GM19238 (cell line): ENCODE measurements around the gene HSPA9.

ENCODE experiments used
- DNase-seq: peaks from one replicate; pipeline ENCODE4 v3.0.0; 2011; ENCODE audit warnings: low spot score; ENCODE audit not compliant: insufficient read length

HSPA9 gene

DNA sequence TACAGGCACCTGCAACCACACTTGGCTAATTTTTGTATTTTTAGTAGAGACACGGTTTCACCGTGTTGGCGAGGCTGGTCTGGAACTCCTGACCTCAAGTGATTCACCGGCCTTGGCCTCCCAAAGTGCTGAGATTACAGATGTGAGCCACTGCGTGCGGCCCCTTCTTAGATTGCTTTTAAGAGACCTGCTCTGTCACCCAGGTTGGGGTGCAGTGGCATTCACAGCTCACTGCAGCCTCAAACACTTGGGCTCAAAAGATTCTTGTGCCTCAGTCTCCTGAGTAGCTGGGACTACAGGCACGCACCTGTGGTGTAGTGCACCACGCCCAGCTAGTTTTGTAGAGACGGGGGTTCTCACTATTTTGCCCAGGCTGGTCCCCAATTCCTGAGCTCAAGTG lies 11.0 kb downstream of the HSPA9 start:
- DNase-seq = no peak

DNA sequence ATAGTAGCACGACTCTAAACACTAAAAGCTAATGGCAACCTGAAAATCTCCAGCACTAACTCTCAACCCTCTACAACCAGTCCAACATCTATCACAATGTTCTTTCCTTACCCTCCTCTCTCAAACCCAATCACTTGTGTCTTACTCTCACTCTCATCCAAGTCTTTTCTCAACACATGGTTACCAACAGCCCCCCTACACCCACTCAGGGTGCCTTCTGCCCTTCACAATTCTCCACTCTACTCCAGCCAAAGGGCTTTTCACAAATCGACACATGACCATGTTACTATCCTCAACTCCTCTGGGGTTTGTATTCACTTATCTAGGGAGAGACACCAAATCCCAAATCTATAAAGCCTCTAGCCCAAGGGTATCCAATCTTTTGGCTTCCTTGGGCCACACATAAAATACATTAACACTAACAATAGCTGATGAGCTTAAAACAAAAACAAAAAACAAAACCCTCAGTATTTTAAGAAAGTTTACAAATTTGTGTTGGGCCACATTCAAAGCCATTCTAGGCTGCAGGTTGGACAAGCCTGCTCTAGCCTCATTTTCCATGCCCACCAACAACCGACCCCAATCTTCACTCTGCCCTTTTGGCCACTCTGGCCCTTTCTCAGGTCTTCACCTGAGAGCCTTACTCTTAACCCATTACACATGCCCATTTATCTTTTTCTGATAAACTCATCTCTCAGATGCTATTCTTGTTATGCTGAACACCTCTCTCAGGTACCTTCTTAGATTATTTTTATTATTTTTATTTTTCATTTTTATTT lies 11.7 kb downstream of the HSPA9 start:
- DNase-seq = no peak

DNA sequence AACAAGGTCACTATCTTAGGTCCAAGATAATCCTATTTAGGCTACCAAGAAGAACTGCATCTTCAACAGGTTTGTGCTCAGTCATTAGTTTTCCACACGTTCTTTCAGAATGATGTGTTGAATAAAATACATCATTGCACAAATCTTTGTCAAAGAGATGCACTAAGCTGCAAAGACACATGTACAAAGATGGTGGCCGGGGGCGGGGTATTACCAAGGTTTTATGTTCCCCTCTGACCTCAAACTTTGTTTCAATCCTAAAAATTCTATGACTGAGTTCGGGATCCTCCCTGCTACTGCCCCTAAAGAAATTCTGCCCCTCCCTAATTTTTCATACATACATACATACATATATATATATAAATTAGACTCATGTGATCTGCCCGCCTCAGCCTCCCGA lies 14.2 kb downstream of the HSPA9 start:
- DNase-seq = no peak

DNA sequence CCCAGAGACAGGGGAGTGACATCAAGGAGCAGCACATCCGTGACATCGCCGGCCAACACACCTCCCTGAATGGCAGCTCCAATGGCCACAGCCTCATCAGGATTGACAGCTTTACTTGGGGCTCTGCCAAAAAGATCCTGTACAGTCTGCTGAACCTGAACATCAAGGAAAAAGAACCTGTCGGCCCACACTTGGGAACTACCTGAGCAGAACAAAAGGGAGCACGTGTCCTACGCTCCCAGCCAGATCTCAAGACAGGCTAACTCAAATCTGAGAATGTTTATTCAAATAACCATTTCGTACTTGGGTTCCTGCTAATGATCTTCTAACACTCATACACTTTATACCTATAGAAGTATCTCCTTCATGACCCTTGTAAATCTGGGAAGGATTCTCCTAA lies 15.3 kb downstream of the HSPA9 start:
- no peak for DNase-seq

DNA sequence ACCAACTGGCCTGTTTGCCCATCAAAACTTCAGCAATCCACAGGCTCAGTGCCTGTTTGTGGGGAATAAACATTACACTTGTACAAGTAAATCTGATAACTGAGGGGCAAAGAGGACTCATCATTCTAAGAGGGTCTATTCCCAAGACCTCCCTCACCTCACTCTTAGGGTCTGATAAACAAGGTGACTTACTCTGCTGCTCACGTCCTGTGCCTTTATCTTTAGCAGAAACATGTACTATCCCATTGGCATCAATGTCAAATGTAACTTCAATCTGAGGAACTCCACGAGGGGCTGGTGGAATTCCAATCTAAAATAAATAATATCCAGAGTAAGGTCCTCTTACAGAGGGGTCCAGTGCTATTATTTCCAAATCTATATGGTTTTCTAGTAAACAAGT lies 17.5 kb downstream of the HSPA9 start:
- DNase-seq = no peak

DNA sequence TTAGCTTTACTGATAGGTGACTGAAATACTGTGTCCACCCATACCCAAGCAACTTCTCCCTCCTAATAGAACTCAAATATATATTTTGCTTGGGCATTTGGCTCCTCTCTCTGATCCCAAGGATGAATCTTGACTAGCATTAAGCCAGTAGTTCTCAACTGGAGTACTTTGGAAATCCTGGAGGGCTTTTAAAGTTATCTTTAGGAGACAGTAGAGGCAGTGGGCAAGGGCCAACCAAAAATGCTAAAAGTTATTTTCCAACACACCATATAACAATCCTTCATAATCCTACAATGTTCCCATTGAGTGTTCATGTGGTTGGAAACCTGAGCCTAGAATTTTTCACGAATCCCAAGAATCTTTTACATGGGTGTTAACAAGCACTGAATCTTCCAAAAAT lies 21.1 kb downstream of the HSPA9 start:
- DNase-seq = no peak

DNA sequence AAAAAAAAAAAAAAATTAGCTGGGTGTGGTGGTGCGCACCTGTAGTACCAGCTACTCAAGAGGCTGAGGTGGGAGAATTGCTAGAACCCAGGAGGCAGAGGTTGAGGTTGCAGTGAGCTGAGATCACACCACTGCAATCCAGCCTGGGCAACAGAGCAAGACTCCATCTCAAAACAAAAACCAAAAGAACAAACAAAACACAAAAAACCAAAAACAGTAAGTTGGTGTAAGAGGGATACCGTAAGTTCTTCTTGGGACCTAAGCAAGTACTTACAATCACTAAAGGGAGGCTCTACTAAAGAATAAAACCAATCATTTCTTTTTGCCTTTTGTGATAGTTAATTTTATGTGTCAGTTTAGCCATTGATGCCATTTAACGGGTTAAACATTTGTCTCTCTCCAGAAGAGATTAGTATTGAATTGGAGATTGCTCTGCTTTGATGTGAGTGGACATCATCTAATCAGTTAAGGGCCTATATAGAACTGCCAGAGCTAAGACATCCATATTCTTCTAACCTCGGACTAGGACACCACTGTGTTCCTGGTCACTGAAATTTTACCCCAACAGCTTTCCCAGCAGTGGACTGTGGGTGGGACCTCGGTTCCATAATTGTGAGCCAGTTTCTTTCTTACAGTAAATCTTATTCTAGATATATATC lies 21.6 kb downstream of the HSPA9 start:
- DNase-seq = no peak

DNA sequence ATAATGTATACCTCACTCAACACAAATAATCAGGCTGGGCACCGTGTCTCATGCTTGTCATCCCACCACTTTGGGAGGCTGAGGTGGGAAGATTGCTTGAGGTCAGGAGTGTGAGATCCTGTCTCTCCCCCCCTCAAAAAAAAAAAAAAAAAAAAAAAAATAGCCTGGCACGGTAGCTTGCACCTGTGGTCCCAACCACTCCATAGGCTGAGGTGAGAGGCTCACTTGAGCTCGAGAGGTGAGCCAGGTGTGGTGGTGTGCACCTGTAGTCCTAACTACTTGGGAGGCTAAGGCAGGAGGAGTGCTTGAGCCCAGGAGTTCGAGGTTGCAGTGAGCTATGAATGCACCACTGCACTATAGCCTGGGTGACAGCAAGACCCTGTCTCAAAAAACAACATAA lies 22.5 kb downstream of the HSPA9 start:
- no peak for DNase-seq

DNA sequence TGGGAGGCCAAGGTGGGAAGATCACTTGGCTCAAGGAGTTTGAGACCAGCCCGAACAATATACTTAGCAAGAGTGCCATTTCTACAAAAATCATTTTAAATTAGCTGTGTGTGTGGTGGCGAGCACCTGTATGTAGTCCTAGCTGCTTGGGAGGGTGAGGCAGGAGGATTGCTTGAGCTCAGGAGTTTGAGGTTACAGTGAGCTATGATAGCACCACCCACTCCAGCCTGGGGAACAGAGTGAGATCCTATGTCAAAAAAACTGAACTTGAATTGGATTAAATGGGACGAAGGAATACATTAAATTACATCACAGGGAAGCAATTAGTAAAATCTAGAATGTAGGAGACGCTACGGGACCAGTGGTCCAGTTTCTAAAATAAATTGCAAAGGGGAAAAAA lies 25.8 kb downstream of the HSPA9 start:
- no peak for DNase-seq

DNA sequence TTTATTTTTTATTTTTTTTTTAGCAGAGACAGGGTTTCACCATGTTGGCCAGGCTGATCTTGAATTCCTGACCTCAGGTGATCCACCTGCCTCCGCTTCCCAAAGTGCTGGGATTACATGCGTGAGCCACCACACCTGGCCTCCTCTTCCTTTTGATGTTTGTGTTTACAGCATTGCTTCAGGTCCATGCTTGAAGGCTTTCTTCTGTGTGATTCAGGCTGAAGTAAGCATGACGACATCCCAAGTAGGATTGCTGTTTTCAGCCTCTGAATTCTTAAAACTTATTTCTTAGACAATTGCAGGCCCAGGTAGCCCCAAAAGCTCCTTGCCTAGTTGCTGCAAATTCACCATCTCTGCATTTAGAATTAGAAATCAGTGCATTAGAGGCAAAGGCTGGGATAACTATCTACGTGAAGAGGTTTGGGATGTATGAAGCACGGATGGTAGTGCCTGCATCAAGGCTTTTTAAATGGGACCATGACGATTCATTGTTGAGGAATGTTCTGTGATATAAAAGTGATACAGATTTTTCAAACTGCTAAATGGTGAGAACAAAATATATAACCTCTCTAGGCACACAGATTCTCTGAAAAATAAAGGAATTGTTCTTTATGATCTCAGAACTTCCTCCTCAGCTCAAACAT lies 29.2 kb downstream of the HSPA9 start:
- no peak for DNase-seq

DNA sequence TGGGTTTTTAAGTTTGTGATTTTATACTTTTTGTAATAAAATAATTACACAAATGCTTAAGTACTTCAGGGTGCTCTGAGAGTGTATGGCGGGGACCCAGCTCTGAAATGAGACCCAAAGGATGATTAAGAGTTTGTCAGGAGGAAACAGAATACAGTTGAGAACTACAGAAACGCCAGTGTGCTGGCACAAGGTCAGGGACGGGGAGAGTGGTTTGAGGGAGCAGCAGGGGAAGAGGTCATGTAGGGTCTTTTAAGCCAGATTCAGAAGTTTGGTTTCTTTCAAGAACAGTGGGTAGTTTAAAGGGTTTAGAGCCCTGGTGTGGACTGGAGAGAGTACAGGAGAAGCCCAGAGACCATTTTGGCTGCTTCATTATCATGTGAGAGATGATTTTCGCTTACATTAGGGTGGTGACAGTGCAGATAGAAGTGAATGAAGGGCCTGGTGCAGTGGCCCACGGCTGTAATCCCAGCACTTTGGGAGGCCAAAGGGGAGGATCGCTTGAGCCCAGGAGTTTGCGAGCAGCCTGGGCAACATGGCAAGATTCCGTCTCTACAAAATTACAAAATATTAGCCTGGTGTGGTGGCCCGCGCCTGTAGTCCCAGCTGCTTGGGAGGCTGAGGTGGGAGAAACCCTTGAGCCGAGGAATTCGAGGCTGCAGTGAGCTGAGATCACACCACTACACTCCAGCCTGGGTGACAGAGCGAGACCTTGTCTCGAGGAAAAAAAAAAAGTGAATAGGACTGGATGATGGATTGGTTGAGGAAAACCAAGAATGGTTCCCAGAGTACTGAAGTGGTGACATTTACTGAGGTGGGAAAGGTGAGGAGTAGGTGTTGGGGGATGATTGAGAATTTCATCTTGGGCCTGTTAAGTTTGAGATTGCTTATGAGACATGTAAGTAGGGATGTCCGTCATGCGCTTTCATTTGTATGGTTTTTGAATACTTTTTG lies 30.7 kb downstream of the HSPA9 start:
- no peak for DNase-seq

DNA sequence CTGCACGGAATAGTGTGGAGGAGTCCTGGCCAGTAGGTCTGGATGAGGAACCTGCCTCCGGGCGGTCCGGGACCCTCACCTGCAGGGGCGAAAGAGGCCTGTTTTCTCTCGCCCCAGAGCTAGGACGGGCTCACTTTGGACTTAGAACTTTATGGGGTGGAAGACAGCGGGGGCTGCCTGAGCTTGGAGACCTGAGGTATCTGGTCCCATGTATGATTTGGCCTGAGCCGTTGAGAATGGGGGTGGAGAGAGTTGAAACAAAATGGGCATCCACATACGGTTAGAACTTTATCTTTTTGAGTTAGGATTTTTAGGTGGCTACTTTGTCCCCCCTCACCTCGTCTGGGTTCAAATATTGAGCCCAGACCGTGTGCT lies 31.5 kb downstream of the HSPA9 start:
- DNase-seq = peak; percentile 50

DNA sequence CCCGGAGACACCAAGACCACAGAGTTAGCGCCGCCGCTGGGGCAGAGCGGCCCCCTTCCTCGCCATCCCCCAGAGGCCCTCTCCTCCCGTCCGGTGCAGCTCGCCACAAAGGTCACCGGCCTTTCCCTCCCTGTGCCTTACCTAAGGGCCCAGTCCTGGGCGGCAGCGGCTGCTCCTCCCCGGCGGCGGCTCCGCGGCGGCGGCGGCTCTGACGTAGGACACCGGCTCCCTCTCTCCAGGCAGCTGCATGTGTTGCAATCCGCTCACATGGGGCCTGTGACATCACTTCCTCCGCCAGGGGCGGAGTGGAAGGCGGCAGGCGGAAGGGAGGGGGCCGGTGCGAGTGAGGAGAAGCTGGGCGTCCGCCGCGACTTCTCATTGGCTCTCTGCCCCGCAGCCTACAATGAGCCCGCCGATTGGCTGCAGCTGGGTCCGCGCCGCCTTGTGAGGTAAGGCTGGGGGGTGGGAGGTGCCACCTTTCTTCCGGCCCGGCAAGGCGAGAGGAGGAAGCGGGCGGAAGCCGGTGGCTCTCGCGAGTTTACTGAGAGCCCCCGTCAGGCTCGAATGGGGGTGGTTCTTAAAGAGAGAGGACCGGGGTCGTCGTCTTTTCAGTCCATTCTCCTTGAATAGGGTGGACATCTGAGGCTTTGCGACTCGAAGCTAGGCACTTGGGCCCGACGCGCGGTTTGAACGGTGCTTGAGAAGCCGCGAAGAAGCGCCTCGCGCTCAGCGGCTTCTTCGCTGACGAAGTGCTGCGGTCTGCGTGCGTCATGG lies 32.1 kb downstream of the HSPA9 start, which contains the start of gene ETF1:
Gene ETF1 (minus strand): TSS at position 281 of the 774 bp plus-strand sequence. CDS start 318 bp downstream, outside the sequence.
- peak; percentile 95 for DNase-seq

DNA sequence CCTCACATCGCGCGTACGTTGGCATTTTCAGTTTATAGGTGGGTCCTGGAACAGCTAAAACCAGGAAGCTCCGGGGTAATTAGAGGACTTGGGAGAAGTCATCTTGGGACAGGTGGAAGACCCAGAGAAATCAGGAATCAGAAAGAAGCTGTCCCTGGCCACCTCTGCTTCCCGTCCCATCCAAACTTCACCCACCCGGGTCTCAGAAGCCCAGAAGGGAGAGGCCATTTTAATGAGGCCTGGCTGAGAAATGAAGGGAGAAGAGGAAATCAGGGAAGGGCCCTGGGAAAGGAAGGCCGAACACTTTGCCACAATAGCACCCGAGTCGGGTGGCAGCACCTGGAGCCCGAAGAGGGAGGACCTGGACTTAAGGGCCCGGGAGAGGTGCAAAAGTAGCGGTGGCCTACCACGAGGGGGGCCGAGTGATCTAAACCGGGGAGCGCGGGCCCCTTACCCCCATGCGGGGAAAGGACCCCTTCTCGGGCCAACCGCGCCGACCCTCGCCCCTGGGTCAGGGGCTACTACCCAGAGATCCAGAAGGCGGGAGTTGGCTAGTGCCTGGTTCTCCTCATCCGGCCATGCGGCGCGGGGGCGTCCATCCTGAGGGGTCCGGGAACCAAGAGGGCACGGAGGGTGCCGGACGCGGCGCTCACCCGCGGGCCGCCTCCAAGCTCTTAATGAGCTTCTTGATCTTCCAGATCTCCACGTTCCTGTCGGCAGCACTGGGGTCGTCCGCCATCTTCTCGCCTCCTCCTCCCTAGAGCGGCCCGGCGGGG lies 32.8 kb downstream of the HSPA9 start:
- DNase-seq = no peak

DNA sequence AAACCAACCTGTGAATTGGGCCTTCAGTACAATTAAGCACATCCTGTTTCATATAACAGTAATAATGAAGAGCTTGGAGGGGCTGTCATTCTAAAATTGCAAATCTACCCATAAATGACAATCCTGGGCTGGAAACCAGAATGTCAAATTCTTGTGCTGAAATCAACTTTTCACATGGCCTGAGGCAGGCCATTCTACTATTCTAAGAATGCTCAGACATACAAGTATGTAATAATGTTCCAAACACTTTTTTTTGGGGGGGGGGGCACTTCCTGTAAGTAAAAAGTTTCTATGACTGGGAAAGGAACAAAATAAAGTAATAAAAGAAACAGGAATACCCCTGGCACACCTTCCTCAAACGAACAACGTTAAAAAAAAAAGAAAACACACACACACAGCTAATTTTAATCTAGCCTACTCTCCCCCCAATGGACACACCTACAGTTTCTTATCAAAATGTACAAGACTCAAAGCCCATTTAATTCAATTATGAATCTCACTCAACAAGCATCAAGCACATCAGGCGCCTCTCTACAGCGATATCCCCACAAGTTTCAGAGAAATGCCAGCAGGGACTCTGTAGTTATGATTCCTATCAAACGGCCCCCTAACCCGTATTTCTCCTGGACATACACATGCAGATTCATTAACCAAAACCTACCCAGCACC lies 33.6 kb downstream of the HSPA9 start:
- DNase-seq = no peak

DNA sequence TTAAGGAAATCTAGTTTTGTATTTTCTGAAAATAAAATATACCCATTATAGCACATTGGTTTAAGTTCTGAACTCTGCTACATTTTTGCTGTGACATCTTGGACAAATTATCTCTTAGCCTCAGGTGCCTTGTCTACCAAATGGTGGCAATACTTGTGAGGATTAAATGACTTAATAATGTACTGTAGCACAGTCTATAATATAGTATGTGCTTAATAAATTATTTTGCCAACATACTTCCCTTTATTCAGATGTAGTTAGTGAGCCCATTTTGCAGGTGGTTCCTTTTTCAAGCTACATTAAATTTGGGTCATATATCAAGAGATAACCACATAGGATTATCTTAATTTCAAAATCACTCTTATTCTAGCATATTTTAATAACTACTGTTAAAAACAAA lies 35.4 kb downstream of the HSPA9 start:
- no peak for DNase-seq

DNA sequence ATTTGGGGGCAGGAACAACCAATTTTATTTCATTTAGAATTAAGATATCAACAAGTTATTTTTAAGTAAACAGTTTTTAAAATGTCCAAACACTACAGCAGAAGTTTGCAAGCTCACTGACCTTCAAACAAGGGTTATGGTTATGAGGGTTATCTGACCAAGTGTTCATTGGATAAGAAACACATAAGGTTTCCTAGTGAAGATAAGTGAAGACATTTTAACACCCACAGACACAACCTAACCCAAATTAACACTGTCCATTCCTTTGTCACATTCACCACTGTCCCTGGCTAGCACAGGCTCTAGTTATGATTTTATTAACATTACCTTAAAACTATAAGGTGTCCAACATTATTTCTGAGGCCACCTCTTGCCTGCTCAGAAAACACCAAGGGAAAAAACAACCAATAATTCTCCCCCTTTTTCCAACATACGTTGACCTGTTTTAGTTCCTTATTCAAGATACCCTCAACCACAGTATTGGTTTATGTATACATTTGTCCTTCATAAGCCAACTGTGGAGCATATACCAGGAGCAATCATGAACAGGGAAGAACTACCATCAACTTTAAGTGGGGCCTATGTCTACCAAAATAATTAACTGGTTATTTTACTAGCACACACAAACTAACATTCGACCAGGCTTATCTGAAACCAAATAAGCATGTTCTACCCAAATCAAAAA lies 36.1 kb downstream of the HSPA9 start:
- DNase-seq = no peak

DNA sequence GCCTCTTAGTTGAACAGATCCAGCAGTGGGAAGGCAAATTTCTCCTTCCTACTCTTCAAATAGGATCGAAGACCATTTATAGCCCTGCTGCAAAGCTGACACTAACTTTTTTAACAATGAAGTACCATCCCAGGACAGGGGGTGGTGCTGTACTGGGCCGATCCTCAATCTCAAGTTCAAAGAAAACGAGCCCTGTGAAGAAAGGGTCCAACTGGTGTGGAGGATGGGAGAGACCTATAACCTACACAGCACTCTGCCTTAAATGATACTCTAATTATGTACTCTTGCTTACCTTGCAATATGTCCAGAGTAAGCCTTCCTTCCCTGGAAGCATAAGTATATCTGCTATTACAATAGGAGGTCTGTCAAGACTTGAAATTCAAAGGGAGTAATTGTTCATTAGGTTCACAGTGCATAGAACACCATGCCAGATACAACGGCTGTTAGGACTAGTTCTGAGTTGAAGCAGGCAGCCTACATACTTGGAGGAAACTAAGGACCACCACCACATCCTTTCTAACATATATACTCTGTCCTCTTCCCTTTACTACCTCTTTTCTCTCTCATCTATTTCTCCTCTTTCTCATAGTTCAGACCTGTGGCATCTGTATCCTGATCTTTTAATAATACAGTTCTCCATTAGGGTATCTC lies 38.4 kb downstream of the HSPA9 start:
- no peak for DNase-seq
